Gastroesophageal sphincter (tissue), 4 donors: ENCODE results near the gene RPS6KB2. TPM values are rescaled to one million over a fixed set of nuclear protein-coding genes. Genes with fewer than 3 reads are reported as not detected.

Source experiments
- ATAC-seq: fragments of 150-250 bp; one replicate; pipeline ENCODE4 v1.9.1; 2016; ENCODE audit warnings: mild to moderate bottlenecking, moderate library complexity
- H3K27ac ChIP-seq, 4 donors: fragments of 200-600 bp; sonication (generic) in 3 of 4; 1 replicate in 3 of 4; 2 replicates in 1 of 4; pipeline ENCODE4 v1.5.1; 2016 to 2019
- H3K27me3 ChIP-seq: fragments of 200-600 bp; sonication (generic); one replicate; pipeline ENCODE4 v1.5.1; 2019
- H3K36me3 ChIP-seq, 2 donors: fragments of 200-600 bp; sonication (generic); one replicate each; pipeline ENCODE4 v1.5.1; 2019; ENCODE audit warnings: control low read depth in 1 of 2
- H3K4me1 ChIP-seq, 3 donors: fragments of 200-600 bp; sonication (generic); 1 replicate in 2 of 3; 2 replicates in 1 of 3; pipeline ENCODE4 v1.5.1; 2016 to 2019; ENCODE audit warnings: control low read depth in 2 of 3
- H3K4me3 ChIP-seq, 2 donors: fragments of 200-600 bp; sonication (generic); one replicate each; pipeline ENCODE4 v1.5.1; 2019; ENCODE audit warnings: mild to moderate bottlenecking in 1 of 2, moderate library complexity in 1 of 2
- H3K9me3 ChIP-seq, 3 donors: fragments of 200-600 bp; sonication (generic); one replicate each; pipeline ENCODE4 v1.5.1; 2017 to 2019; ENCODE audit warnings: control low read depth in 2 of 3
- CTCF ChIP-seq, 4 experiments: fragments of 200-600 bp in 2 of 4; fragments of 450-650 bp in 2 of 4; sonication (generic) in 1 of 4; IDR thresholded peaks; one replicate each; pipeline ENCODE4 v1.5.1; 2017 to 2019; ENCODE audit warnings: antibody characterized with exemption in 4 of 4, mild to moderate bottlenecking in 2 of 4, moderate library complexity in 2 of 4
- EP300 ChIP-seq: sonication (generic); formaldehyde crosslinking; IDR thresholded peaks from one replicate; pipeline ENCODE4 v1.6.1; 2017; ENCODE audit warnings: antibody characterized with exemption, mild to moderate bottlenecking
- POLR2A ChIP-seq, 2 donors: fragments of 450-650 bp; IDR thresholded peaks; one replicate each; pipeline ENCODE4 v1.6.1; 2017; ENCODE audit warnings: antibody characterized with exemption in 2 of 2, mild to moderate bottlenecking in 2 of 2, moderate library complexity in 1 of 2
- POLR2AphosphoS5 ChIP-seq: sonication (generic); formaldehyde crosslinking; IDR thresholded peaks from one replicate; pipeline ENCODE4 v1.6.1; 2017; ENCODE audit warnings: antibody characterized with exemption
- WGBS, 2 donors: methylation state at CpG; one replicate each; pipeline ENCODE4 v1.1.5; 2018; ENCODE audit warnings: low coverage in 1 of 2; 5-methylcytosine and 5-hydroxymethylcytosine counted together
- total RNA-seq, 4 donors: library from RNA; depleted of rRNA; stranded (reverse); fragments of >200 nt; gene quantifications; one replicate each; pipeline ENCODE4 v1.1.0, GENCODE V29; 2016

Gene RPS6KB2
- total RNA-seq, 4 donors from 2014 or later = 35.8 to 49.7 (median 45.6) TPM

GRCh38 chr11:67445515-67445914 is 17.2 kb downstream of the RPS6KB2 start:
- Histone ChIP-seq H3K36me3 (peaks cover 0 to 20% of the 10 kb centered on the region in 2 donors), H3K4me1 (peaks cover 0 to 37% (median 10%) of the 10 kb centered on the region in 3 donors), H3K27ac (no peak overlapping the region), H3K9me3 (no peaks in the 10 kb centered on the region), H3K27me3 (no peaks in the 10 kb centered on the region), H3K4me3 (no peak overlapping the region)
- no peak for TF ChIP-seq POLR2AphosphoS5
- TF ChIP-seq EP300 = no peak
- no peak for TF ChIP-seq POLR2A (IDR thresholded peaks at IDR 0.05)
- no peak for TF ChIP-seq CTCF (IDR thresholded peaks at IDR 0.05)
- WGBS, 2 donors = 43 to 83% methylated on average over 1 to 2 of the region's 5 CpGs
- ATAC-seq = no peak

- H3K4me1 ChIP-seq = peaks cover 0 to 12% (median 6%) of the 10 kb centered on the region in 3 donors
- TF ChIP-seq POLR2A (IDR thresholded peaks at IDR 0.05) = no peak
- no peak for TF ChIP-seq POLR2AphosphoS5
- no peak for TF ChIP-seq EP300
- no peak for TF ChIP-seq CTCF (IDR thresholded peaks at IDR 0.05)
- no peak overlapping the region for H3K27ac ChIP-seq
- H3K27me3 ChIP-seq = no peaks in the 10 kb centered on the region
- WGBS, 2 donors = 67 to 81% methylated on average over 1 to 6 of the region's 7 CpGs
- H3K36me3 ChIP-seq = no peaks in the 10 kb centered on the region
- H3K4me3 ChIP-seq = no peak overlapping the region
- ATAC-seq = no peak
- H3K9me3 ChIP-seq = no peaks in the 10 kb centered on the region
Observed at GRCh38 chr11:67448220-67448609, 19.9 kb downstream of the RPS6KB2 start.

- no peaks in the 10 kb centered on the region for H3K27me3 ChIP-seq
- no peak overlapping the region for H3K27ac ChIP-seq
- WGBS, 2 donors = 64 to 77% methylated on average over 7 to 8 of the region's 9 CpGs
- no peaks in the 10 kb centered on the region for H3K36me3 ChIP-seq
- TF ChIP-seq POLR2AphosphoS5 (no peak), CTCF (IDR thresholded peaks at IDR 0.05) (no peak), POLR2A (IDR thresholded peaks at IDR 0.05) (no peak), EP300 (no peak)
- peaks cover 0 to 8% (median 2%) of the 10 kb centered on the region in 3 donors for H3K4me1 ChIP-seq
- no peaks in the 10 kb centered on the region for H3K9me3 ChIP-seq
- ATAC-seq = peak; percentile 34
- no peak overlapping the region for H3K4me3 ChIP-seq
Observed at GRCh38 chr11:67449116-67449844, 21.0 kb downstream of the RPS6KB2 start.

- Histone ChIP-seq H3K36me3 (no peaks in the 10 kb centered on the region), H3K4me1 (no peaks in the 10 kb centered on the region), H3K27me3 (no peaks in the 10 kb centered on the region), H3K27ac (no peak overlapping the region), H3K4me3 (no peak overlapping the region), H3K9me3 (no peaks in the 10 kb centered on the region)
- ATAC-seq = no peak
- WGBS, 2 donors = 91 to 100% methylated on average over 4 to 5 of the region's 25 CpGs
- TF ChIP-seq POLR2AphosphoS5 (no peak), CTCF (IDR thresholded peaks at IDR 0.05) (no peak), EP300 (no peak), POLR2A (IDR thresholded peaks at IDR 0.05) (no peak)
Observed at GRCh38 chr11:67450796-67451657, 22.7 kb downstream of the RPS6KB2 start.
